H9 (cell line): Measurements from ENCODE around the gene TMEM184B. TPM values are rescaled to one million over a fixed set of nuclear protein-coding genes. Genes with fewer than 3 reads are reported as not detected.

Experiments used
- DNase-seq: peaks from one replicate; pipeline ENCODE4 v3.0.0-alpha.2; 2017
- H2AFZ ChIP-seq: one replicate; pipeline ENCODE4 v1.6.1; 2013; ENCODE audit warnings: mild to moderate bottlenecking, low read length, control low read depth, moderate library complexity
- H2AK5ac ChIP-seq: 2 replicates; pipeline ENCODE4 v1.6.1; 2013; ENCODE audit warnings: low read length, control low read depth, mixed read lengths; ENCODE audit not compliant: insufficient read length
- H2BK120ac ChIP-seq: one replicate; pipeline ENCODE4 v1.6.1; 2013; ENCODE audit warnings: low read depth, mild to moderate bottlenecking, low read length, control low read depth, inconsistent platforms; ENCODE audit not compliant: poor library complexity, severe bottlenecking
- H2BK12ac ChIP-seq: 2 replicates; pipeline ENCODE4 v1.6.1; 2013; ENCODE audit warnings: low read length, control low read depth, mixed read lengths, low read depth; ENCODE audit not compliant: insufficient read length
- H2BK15ac ChIP-seq: 2 replicates; pipeline ENCODE4 v1.6.1; 2013; ENCODE audit warnings: low read depth, low read length, control low read depth
- H2BK20ac ChIP-seq: one replicate; pipeline ENCODE4 v1.6.1; 2013; ENCODE audit warnings: low read depth, mild to moderate bottlenecking, low read length, control low read depth, inconsistent platforms; ENCODE audit not compliant: poor library complexity, severe bottlenecking
- H2BK5ac ChIP-seq: 2 replicates; pipeline ENCODE4 v1.6.1; 2013; ENCODE audit warnings: low read length, control low read depth, mixed read lengths; ENCODE audit not compliant: insufficient read length
- H3K14ac ChIP-seq: 2 replicates; pipeline ENCODE4 v1.6.1; 2013; ENCODE audit warnings: low read length, control low read depth; ENCODE audit not compliant: insufficient read depth
- H3K18ac ChIP-seq: 2 replicates; pipeline ENCODE4 v1.6.1; 2013; ENCODE audit warnings: low read depth, mild to moderate bottlenecking, mixed read lengths, low read length, control low read depth; ENCODE audit not compliant: insufficient read length
- H3K23ac ChIP-seq: 2 replicates; pipeline ENCODE4 v1.6.1; 2013; ENCODE audit warnings: low read length, control low read depth, mixed read lengths, low read depth; ENCODE audit not compliant: insufficient read length
- H3K23me2 ChIP-seq: 2 replicates; pipeline ENCODE4 v1.6.1; 2013; ENCODE audit warnings: low read depth, mild to moderate bottlenecking, mixed read lengths, low read length, control low read depth; ENCODE audit not compliant: insufficient read length, poor library complexity, severe bottlenecking
- H3K27ac ChIP-seq: 2 replicates; pipeline ENCODE4 v1.5.1; 2013; ENCODE audit warnings: low read length, control low read depth, mixed read lengths, low read depth; ENCODE audit not compliant: insufficient read length
- H3K27me3 ChIP-seq: 2 replicates; pipeline ENCODE4 v1.6.1; 2013; ENCODE audit warnings: low read length, control low read depth, inconsistent platforms; ENCODE audit not compliant: insufficient read depth
- H3K4ac ChIP-seq: 2 replicates; pipeline ENCODE4 v1.6.1; 2013; ENCODE audit warnings: low read depth, mild to moderate bottlenecking, control low read depth, inconsistent platforms, low read length, moderate library complexity
- H3K4me1 ChIP-seq: 2 replicates; pipeline ENCODE4 v1.6.1; 2013; ENCODE audit warnings: low read length, control low read depth, inconsistent platforms; ENCODE audit not compliant: insufficient read depth
- H3K4me2 ChIP-seq: 2 replicates; pipeline ENCODE4 v1.6.1; 2013; ENCODE audit warnings: low read length, control low read depth, mixed read lengths; ENCODE audit not compliant: insufficient read length, insufficient read depth
- H3K56ac ChIP-seq: 2 replicates; pipeline ENCODE4 v1.6.1; 2013; ENCODE audit warnings: low read depth, mild to moderate bottlenecking, mixed read lengths, low read length, control low read depth; ENCODE audit not compliant: insufficient read length
- H3K79me1 ChIP-seq: 2 replicates; pipeline ENCODE4 v1.6.1; 2013; ENCODE audit warnings: low read depth, mild to moderate bottlenecking, moderate library complexity, low read length, control low read depth, inconsistent platforms; ENCODE audit not compliant: insufficient read depth, poor library complexity, severe bottlenecking
- H3K79me2 ChIP-seq: 2 replicates; pipeline ENCODE4 v1.6.1; 2013; ENCODE audit warnings: low read length, control low read depth, inconsistent platforms; ENCODE audit not compliant: insufficient read depth
- H3K9ac ChIP-seq: 2 replicates; pipeline ENCODE4 v1.6.1; 2013; ENCODE audit warnings: low read length, control low read depth, mixed read lengths; ENCODE audit not compliant: insufficient read length; ENCODE audit errors: extremely low read depth
- H3K9me3 ChIP-seq: one replicate; pipeline ENCODE4 v1.6.1; 2013; ENCODE audit warnings: low read depth, low read length, inconsistent platforms; ENCODE audit not compliant: control insufficient read depth
- H3T11ph ChIP-seq: one replicate; pipeline ENCODE4 v1.6.1; 2013; ENCODE audit warnings: mild to moderate bottlenecking, low read length, control low read depth, inconsistent platforms
- H4K20me1 ChIP-seq: one replicate; pipeline ENCODE4 v1.6.1; 2013; ENCODE audit not compliant: control insufficient read depth, insufficient read length, insufficient read depth
- H4K5ac ChIP-seq: 2 replicates; pipeline ENCODE4 v1.6.1; 2013; ENCODE audit warnings: low read depth, mild to moderate bottlenecking, mixed read lengths, low read length, control low read depth; ENCODE audit not compliant: insufficient read length
- H4K8ac ChIP-seq: replicated peaks from 2 replicates; pipeline ENCODE4 v1.6.1; 2013; ENCODE audit warnings: low read length, control low read depth, mixed read lengths, low read depth; ENCODE audit not compliant: insufficient read length
- H4K91ac ChIP-seq: 2 replicates; pipeline ENCODE4 v1.6.1; 2013; ENCODE audit warnings: low read depth, mild to moderate bottlenecking, moderate library complexity, mixed read lengths, low read length, control low read depth; ENCODE audit not compliant: insufficient read length
- H3K27ac Mint-ChIP-seq, 3 experiments: 2 replicates in 2 of 3; 3 replicates in 1 of 3; pipeline ENCODE4 v1.8.0; 2020 to 2021; ENCODE audit warnings: mixed read lengths in 3 of 3, mild to moderate bottlenecking in 1 of 3, moderate library complexity in 1 of 3
- H3K27me3 Mint-ChIP-seq: 2 replicates; pipeline ENCODE4 v1.8.0; 2021; ENCODE audit warnings: low read depth, mild to moderate bottlenecking, moderate library complexity, mixed read lengths
- H3K36me3 Mint-ChIP-seq, 3 experiments: 2 replicates in 2 of 3; 3 replicates in 1 of 3; pipeline ENCODE4 v1.8.0; 2020 to 2021; ENCODE audit warnings: low read depth in 3 of 3, mixed read lengths in 3 of 3; ENCODE audit not compliant: insufficient read depth in 1 of 3
- H3K4me1 Mint-ChIP-seq, 2 experiments: 2 replicates each; pipeline ENCODE4 v1.8.0; 2020; ENCODE audit warnings: mixed read lengths in 2 of 2
- H3K4me3 Mint-ChIP-seq, 2 experiments: 2 replicates in 1 of 2; 3 replicates in 1 of 2; pipeline ENCODE4 v1.8.0; 2020 to 2021; ENCODE audit warnings: mild to moderate bottlenecking in 2 of 2, mixed read lengths in 2 of 2, moderate library complexity in 1 of 2
- H3K9me3 Mint-ChIP-seq, 2 experiments: 2 replicates in 1 of 2; 3 replicates in 1 of 2; pipeline ENCODE4 v1.8.0; 2020; ENCODE audit warnings: mild to moderate bottlenecking in 2 of 2, mixed read lengths in 2 of 2, moderate library complexity in 1 of 2
- CTCF ChIP-seq: fragments of 200-600 bp; sonication (generic); conservative IDR thresholded peaks from 3 replicates; pipeline ENCODE4 v1.8.0; 2021; ENCODE audit warnings: antibody characterized with exemption, mild to moderate bottlenecking
- WGBS: extraction: QIAGEN DNeasy Blood & Tissue Kit; methylation state at CpG from one replicate; pipeline ENCODE4 v1.1.7; 2013; ENCODE audit warnings: missing lambda C conversion rate, low lambda C conversion rate, mixed read lengths; ENCODE audit not compliant: insufficient read length; ENCODE audit errors: extremely low coverage; 5-methylcytosine and 5-hydroxymethylcytosine counted together
- total RNA-seq: library from RNA; stranded (reverse); gene quantifications from 2 replicates; pipeline ENCODE4 v1.2.1, GENCODE V29; 2021

Gene TMEM184B
- total RNA-seq, 1 experiment from 2014 or later = 58.5 TPM

GRCh38 chr22:38267086-38267485, 5.7 kb downstream of the TMEM184B start:
- H3K4ac ChIP-seq = no peak overlapping the region

More at GRCh38 chr22:38267086-38267485, 5.7 kb downstream of the TMEM184B start:
- peaks cover 12% of the 10 kb centered on the region for H3K79me1 ChIP-seq
- no peak overlapping the region for H3K9ac ChIP-seq
- H4K91ac ChIP-seq = no peak overlapping the region
- no peak overlapping the region for H2BK12ac ChIP-seq
- H4K5ac ChIP-seq = no peak overlapping the region
- Mint-ChIP-seq H3K27me3 (no peaks in the 10 kb centered on the region), H3K36me3 (peaks cover 3 to 27% (median 9%) of the 10 kb centered on the region in 3 experiments; a peak in 5 of 7 replicates), H3K4me3 (no peak overlapping the region), H3K4me1 (peaks cover 40 to 47% of the 10 kb centered on the region in 2 experiments), H3K27ac (peak overlapping the region in 2 of 3 experiments; percentile 44 to 76; a peak in 2 of 7 replicates), H3K9me3 (no peaks in the 10 kb centered on the region)
- no peak overlapping the region for H3K56ac ChIP-seq
- no peaks in the 10 kb centered on the region for H3K27me3 ChIP-seq
- H3K9me3 ChIP-seq = no peaks in the 10 kb centered on the region
- no peak overlapping the region for H4K8ac ChIP-seq
- H2AFZ ChIP-seq = no peak overlapping the region
- H3K23ac ChIP-seq = no peak overlapping the region
- DNase-seq = peak; percentile 20
- no peak overlapping the region for H2AK5ac ChIP-seq
- H2BK15ac ChIP-seq = no peak overlapping the region
- H3K79me2 ChIP-seq = peaks cover 26% of the 10 kb centered on the region; the same call in 1 of the 2 replicates
- no peak overlapping the region for H2BK120ac ChIP-seq
- H3K4me2 ChIP-seq = no peak overlapping the region
- no peaks in the 10 kb centered on the region for H4K20me1 ChIP-seq
- H3K23me2 ChIP-seq = peaks cover 3% of the 10 kb centered on the region
- H3T11ph ChIP-seq = no peak overlapping the region
- TF ChIP-seq CTCF = no peak
- no peak overlapping the region for H3K14ac ChIP-seq
- peaks cover 7% of the 10 kb centered on the region for H3K4me1 ChIP-seq
- no CpG with 5 or more reads among the region's 4 CpGs for WGBS
- H2BK20ac ChIP-seq = no peak overlapping the region
- H3K27ac ChIP-seq = no peak overlapping the region
- no peak overlapping the region for H3K18ac ChIP-seq
- no peak overlapping the region for H2BK5ac ChIP-seq
